Measurements from ENCODE around the gene PSD2.

- TF ChIP-seq, protein P1, sequence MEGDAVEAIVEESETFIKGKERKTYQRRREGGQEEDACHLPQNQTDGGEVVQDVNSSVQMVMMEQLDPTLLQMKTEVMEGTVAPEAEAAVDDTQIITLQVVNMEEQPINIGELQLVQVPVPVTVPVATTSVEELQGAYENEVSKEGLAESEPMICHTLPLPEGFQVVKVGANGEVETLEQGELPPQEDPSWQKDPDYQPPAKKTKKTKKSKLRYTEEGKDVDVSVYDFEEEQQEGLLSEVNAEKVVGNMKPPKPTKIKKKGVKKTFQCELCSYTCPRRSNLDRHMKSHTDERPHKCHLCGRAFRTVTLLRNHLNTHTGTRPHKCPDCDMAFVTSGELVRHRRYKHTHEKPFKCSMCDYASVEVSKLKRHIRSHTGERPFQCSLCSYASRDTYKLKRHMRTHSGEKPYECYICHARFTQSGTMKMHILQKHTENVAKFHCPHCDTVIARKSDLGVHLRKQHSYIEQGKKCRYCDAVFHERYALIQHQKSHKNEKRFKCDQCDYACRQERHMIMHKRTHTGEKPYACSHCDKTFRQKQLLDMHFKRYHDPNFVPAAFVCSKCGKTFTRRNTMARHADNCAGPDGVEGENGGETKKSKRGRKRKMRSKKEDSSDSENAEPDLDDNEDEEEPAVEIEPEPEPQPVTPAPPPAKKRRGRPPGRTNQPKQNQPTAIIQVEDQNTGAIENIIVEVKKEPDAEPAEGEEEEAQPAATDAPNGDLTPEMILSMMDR (IDR thresholded peaks at IDR 0.05; ENCODE audit: insufficient read depth, low read depth, low read length): no peak
- no peak for TF ChIP-seq EZH2 (IDR thresholded peaks at IDR 0.05; ENCODE audit: insufficient read depth, low read length)
Observed at GRCh38 chr5:139822553-139823425, 27.2 kb downstream of the PSD2 start.

Measured in astrocyte (in vitro differentiated cells and primary cell).